Endothelial cell (in vitro differentiated cells): Measurements from ENCODE around the gene PIGN. TPM values are rescaled to one million over a fixed set of nuclear protein-coding genes. Genes with fewer than 3 reads are reported as not detected.

Experiments used
- DNase-seq: peaks from one replicate; pipeline ENCODE4 v3.0.0; 2021; ENCODE audit warnings: low spot score
- H3K27ac Mint-ChIP-seq: one replicate; pipeline ENCODE4 v1.8.0; 2021; ENCODE audit warnings: mixed read lengths, inconsistent platforms; ENCODE audit not compliant: unreplicated experiment
- H3K27me3 Mint-ChIP-seq: one replicate; pipeline ENCODE4 v1.8.0; 2021; ENCODE audit warnings: mild to moderate bottlenecking, moderate library complexity, mixed read lengths, inconsistent platforms; ENCODE audit not compliant: unreplicated experiment
- H3K36me3 Mint-ChIP-seq: one replicate; pipeline ENCODE4 v1.8.0; 2021; ENCODE audit warnings: mild to moderate bottlenecking, low read depth, mixed read lengths, inconsistent platforms; ENCODE audit not compliant: unreplicated experiment
- H3K4me1 Mint-ChIP-seq: one replicate; pipeline ENCODE4 v1.8.0; 2021; ENCODE audit warnings: mild to moderate bottlenecking, mixed read lengths, inconsistent platforms; ENCODE audit not compliant: unreplicated experiment
- H3K4me3 Mint-ChIP-seq: one replicate; pipeline ENCODE4 v1.8.0; 2021; ENCODE audit warnings: mild to moderate bottlenecking, mixed read lengths, inconsistent platforms; ENCODE audit not compliant: unreplicated experiment
- H3K9me3 Mint-ChIP-seq: one replicate; pipeline ENCODE4 v1.8.0; 2021; ENCODE audit warnings: mixed read lengths, inconsistent platforms; ENCODE audit not compliant: unreplicated experiment
- total RNA-seq: library from RNA; stranded (reverse); fragmentation: NEBNext Ultra II Directional; extraction: Animal tissue kit (Norgen Biotek cat#: 25700); gene quantifications from one replicate; pipeline ENCODE4 v1.2.1, GENCODE V29; 2021; ENCODE audit not compliant: unreplicated experiment
- TF ChIP-seq, protein P1 (sequence below): fragments of 200-600 bp; sonication (generic); IDR thresholded peaks from one replicate; pipeline ENCODE4 v1.5.0; 2021; ENCODE audit warnings: antibody characterized with exemption; ENCODE audit not compliant: unreplicated experiment

Gene PIGN
- total RNA-seq, 1 donor from 2014 or later: 23.0 TPM

DNA sequence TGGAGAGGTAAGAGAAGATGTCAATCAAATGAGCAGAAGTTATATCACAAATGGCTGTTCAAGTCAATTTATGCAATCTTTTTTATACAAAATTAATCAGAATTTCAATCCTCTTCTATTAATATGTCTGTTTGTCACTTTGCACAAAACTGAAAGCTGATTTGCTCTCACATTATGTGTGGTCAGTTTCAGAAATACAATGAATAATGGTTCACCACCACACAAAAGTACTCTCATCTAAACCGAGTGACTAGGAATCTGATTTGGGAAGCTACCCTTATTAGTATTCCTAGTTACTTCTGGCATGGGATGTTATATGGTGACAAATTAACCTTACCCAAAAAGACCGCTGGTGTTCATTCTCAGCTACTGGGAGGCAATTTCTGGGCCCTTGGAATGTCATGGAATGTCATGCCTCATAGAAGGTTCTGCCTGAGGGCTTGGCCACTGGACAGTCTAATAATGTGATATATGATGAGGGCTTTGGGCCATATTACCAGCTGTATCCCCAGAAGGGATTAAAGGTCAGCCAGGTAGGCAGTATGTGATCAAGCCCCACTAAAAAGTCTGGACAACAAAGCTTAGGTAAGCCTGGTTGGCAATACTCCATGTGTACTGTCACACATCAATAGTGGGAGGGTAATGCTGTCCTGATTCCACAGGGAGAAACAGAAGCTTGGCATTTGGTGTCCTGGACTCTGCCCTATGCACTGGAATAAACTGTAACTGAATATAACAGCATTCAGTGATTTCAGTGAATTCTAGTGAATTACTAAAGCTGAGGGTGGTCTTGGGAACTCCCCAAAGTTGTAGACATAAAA is 113.2 kb downstream of the PIGN start:
- Mint-ChIP-seq H3K9me3 (no peaks in the 10 kb centered on the region), H3K36me3 (no peaks in the 10 kb centered on the region), H3K4me3 (no peak overlapping the region), H3K27me3 (no peaks in the 10 kb centered on the region), H3K4me1 (peaks cover 9% of the 10 kb centered on the region), H3K27ac (no peak overlapping the region)
- TF ChIP-seq, protein P1, sequence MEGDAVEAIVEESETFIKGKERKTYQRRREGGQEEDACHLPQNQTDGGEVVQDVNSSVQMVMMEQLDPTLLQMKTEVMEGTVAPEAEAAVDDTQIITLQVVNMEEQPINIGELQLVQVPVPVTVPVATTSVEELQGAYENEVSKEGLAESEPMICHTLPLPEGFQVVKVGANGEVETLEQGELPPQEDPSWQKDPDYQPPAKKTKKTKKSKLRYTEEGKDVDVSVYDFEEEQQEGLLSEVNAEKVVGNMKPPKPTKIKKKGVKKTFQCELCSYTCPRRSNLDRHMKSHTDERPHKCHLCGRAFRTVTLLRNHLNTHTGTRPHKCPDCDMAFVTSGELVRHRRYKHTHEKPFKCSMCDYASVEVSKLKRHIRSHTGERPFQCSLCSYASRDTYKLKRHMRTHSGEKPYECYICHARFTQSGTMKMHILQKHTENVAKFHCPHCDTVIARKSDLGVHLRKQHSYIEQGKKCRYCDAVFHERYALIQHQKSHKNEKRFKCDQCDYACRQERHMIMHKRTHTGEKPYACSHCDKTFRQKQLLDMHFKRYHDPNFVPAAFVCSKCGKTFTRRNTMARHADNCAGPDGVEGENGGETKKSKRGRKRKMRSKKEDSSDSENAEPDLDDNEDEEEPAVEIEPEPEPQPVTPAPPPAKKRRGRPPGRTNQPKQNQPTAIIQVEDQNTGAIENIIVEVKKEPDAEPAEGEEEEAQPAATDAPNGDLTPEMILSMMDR: no peak
- no peak for DNase-seq

DNA sequence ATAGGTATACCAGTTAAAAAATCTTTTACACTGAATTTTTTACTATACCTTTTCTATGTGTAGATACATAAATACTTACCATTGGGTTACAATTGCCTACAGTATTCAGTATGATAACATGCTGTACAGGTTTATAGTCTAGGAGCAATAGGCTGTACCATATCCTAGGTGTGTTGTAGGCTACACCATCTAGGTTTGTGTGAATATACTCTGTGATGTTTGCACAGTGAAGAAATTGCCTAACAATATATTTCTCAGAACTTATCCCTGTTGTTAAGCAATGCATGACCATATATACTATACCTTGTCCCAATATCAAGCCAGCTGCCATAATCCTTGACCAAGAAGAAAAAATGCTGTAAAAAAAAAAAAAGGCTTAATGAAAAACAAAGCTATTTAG is 114.5 kb downstream of the PIGN start:
- H3K36me3 Mint-ChIP-seq: no peaks in the 10 kb centered on the region
- no peak overlapping the region for H3K27ac Mint-ChIP-seq
- H3K9me3 Mint-ChIP-seq: no peaks in the 10 kb centered on the region
- no peak overlapping the region for H3K4me3 Mint-ChIP-seq
- no peaks in the 10 kb centered on the region for H3K27me3 Mint-ChIP-seq
- TF ChIP-seq, protein P1: no peak
- H3K4me1 Mint-ChIP-seq: peaks cover 12% of the 10 kb centered on the region
- DNase-seq: no peak

DNA sequence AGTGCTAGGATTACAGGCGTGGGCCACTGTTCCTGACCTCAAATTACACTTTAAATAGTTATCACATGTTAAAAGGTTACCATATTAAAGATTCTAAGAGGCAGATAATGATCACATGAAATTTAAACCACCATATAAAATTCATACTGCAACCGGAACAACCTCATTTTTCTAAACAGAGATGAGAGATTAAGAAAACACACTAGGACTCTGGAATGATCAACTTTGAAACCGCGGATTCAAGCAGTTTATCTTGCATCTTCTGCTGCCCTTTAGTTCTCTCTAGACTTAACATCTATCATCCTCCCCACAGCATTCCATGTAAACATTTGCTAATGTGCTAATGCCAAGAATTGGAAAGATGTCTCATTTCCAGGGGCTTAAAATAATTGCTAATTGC is 115.8 kb downstream of the PIGN start:
- Mint-ChIP-seq H3K4me3 (no peak overlapping the region), H3K36me3 (no peaks in the 10 kb centered on the region), H3K9me3 (no peaks in the 10 kb centered on the region), H3K27me3 (no peaks in the 10 kb centered on the region), H3K4me1 (peaks cover 12% of the 10 kb centered on the region), H3K27ac (no peak overlapping the region)
- TF ChIP-seq, protein P1: no peak
- DNase-seq: no peak

DNA sequence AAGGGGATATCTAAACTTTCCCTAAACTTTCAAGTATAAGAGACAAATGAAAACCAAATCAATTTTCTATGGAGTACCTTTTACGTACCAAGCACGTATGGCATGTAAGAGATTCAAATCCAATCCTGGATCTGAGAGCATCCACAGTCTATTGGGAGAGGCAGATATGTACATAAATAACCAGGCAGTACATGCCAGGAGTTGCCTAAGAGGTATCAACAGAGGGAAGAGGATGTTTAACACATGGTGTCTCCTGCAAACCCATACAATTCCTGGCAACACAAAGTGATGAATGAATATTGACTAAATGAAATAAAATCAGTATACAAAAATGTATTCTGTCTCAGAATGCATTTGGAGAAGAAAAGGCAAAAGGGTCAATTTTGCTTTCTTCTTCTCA is 116.6 kb downstream of the PIGN start:
- TF ChIP-seq, protein P1: no peak
- H3K4me1 Mint-ChIP-seq: peaks cover 12% of the 10 kb centered on the region
- no peaks in the 10 kb centered on the region for H3K36me3 Mint-ChIP-seq
- DNase-seq: no peak
- H3K27ac Mint-ChIP-seq: no peak overlapping the region
- no peaks in the 10 kb centered on the region for H3K9me3 Mint-ChIP-seq
- no peaks in the 10 kb centered on the region for H3K27me3 Mint-ChIP-seq
- no peak overlapping the region for H3K4me3 Mint-ChIP-seq

DNA sequence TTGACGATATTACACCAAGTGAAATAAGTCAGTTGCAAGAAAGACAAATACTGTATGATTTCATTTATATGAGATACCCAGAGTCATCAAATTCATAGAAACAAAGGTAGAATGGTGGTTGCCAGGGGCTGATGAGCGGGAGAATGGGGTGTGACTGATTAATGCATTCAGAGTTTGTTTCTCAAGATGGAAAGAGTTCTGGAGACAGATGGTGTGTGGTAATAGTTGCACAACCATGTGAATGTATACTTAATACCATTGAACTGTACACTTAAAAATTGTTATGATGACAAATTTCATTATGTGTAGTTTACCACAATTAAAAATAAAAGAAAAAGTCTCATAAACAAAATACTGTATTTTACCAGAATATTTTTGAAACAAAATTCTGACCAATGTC is 117.3 kb downstream of the PIGN start:
- DNase-seq: no peak
- Mint-ChIP-seq H3K4me3 (no peak overlapping the region), H3K9me3 (no peaks in the 10 kb centered on the region), H3K36me3 (no peaks in the 10 kb centered on the region), H3K27me3 (no peaks in the 10 kb centered on the region), H3K4me1 (peaks cover 12% of the 10 kb centered on the region), H3K27ac (no peak overlapping the region)
- TF ChIP-seq, protein P1: no peak
